ENCODE measurements around the gene IL17RA.

DNA sequence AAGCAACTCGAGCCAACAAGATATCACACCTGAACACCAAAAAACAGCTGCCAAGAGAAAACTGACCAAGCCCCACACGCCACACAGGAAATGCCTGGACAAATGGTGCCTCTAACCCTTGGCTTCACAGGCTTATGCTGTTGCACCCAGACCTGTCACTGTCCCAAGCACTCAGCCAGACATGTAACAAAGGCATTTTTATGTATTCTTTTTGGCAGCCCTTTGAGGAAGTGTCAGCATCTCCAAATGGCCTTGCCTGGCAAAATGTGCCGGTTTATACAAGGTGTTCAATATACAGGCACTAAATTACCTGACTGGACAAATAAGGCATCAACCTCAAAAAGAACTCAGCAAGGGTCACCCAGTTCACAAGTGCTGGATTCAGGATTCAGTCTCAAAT lies 68.2 kb downstream of the IL17RA start:
- TF ChIP-seq, protein P1, sequence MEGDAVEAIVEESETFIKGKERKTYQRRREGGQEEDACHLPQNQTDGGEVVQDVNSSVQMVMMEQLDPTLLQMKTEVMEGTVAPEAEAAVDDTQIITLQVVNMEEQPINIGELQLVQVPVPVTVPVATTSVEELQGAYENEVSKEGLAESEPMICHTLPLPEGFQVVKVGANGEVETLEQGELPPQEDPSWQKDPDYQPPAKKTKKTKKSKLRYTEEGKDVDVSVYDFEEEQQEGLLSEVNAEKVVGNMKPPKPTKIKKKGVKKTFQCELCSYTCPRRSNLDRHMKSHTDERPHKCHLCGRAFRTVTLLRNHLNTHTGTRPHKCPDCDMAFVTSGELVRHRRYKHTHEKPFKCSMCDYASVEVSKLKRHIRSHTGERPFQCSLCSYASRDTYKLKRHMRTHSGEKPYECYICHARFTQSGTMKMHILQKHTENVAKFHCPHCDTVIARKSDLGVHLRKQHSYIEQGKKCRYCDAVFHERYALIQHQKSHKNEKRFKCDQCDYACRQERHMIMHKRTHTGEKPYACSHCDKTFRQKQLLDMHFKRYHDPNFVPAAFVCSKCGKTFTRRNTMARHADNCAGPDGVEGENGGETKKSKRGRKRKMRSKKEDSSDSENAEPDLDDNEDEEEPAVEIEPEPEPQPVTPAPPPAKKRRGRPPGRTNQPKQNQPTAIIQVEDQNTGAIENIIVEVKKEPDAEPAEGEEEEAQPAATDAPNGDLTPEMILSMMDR (conservative IDR thresholded peaks at IDR 0.05; ENCODE audit: low read depth in 2 of 2), result no peak
- no peak for TF ChIP-seq POLR2AphosphoS5 (IDR thresholded peaks at IDR 0.05; ENCODE audit: low read depth)
- no peak for TF ChIP-seq EZH2 (IDR thresholded peaks at IDR 0.05; ENCODE audit: low read depth, unreplicated experiment)
- no peak for TF ChIP-seq REST (IDR thresholded peaks at IDR 0.05; ENCODE audit: unreplicated experiment)
- no peak for TF ChIP-seq EZH2phosphoT487 (IDR thresholded peaks at IDR 0.05; ENCODE audit: unreplicated experiment)
- TF ChIP-seq, protein P2, sequence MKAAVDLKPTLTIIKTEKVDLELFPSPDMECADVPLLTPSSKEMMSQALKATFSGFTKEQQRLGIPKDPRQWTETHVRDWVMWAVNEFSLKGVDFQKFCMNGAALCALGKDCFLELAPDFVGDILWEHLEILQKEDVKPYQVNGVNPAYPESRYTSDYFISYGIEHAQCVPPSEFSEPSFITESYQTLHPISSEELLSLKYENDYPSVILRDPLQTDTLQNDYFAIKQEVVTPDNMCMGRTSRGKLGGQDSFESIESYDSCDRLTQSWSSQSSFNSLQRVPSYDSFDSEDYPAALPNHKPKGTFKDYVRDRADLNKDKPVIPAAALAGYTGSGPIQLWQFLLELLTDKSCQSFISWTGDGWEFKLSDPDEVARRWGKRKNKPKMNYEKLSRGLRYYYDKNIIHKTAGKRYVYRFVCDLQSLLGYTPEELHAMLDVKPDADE (IDR thresholded peaks at IDR 0.05), result no peak
